Stimulated activated naive CD8-positive, alpha-beta T cell treated with anti-CD3 and anti-CD28 coated beads, Interleukin-15, Interleukin-2, amounts not matched to agents 100 U/mL and 50 U/mL, for 24 hours (primary cell): Measurements from ENCODE around the gene NTM.
"Not testable (repeated sequence)": the region's sequence is repeated elsewhere in the genome, so short reads cannot be mapped to it uniquely, and the experiment has no call there.

Experiments
- ATAC-seq: fragments of 150-1000 bp; cut with Tn5 transposase; one replicate; pipeline ENCODE4 v1.10.0; 2021
- DNase-seq: peaks from one replicate; pipeline ENCODE4 v3.0.0; 2021

Gene NTM

DNA sequence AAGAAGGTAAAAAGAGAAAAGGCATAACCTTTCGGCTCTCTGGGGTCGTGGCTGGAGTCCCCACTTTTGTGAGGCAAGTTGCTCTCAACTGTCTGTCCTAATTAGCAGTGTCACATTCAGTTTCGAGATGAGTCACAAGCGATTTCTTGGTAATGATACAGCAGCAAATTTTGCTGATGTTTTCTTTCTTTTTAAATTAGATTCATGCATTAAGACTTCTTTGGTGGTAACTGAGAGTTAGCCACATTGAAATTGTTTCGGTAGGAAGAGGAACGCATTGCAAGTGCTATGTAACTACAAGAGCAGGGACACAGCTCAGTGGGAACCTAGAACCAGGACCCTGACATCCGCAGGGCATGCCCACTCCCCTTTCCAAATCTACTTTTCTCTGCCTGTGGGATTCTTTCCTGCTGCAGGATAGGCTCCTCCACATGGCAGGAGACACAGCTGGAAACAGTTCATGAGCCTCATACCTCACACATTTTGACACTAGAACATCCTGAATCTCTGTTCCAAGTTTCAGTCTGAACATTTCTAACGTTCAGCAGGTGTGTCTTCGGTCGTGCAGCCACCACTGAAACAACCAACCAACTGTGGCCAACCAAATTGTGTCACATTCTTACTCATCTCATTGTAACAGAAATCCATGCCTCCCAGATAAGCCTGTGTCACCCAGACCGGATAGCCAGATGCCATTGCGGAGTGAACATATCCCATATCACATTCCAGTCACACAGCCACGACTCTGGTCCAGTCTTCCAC, 987.6 kb downstream of the NTM start:
- ATAC-seq (no peak), DNase-seq (no peak)

DNA sequence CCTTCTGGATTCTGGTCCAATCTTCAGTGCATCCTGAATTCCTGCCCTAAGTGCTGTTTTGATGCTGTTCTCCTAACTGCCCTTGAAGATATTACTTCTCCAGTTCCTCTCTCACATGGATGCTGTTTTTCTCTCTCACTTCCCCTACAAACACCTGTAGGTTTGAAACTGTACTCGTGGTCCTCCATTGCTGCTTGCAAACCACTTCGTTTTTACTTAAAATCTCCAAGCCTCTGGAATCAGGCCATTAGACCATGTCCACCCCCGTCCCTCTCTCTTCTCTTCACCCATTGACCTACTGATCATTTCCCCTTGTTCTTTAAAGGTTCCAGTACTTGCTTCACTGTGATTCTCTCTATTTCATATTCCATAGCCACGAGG, 988.1 kb downstream of the NTM start:
- no peak for ATAC-seq
- DNase-seq, result no peak

DNA sequence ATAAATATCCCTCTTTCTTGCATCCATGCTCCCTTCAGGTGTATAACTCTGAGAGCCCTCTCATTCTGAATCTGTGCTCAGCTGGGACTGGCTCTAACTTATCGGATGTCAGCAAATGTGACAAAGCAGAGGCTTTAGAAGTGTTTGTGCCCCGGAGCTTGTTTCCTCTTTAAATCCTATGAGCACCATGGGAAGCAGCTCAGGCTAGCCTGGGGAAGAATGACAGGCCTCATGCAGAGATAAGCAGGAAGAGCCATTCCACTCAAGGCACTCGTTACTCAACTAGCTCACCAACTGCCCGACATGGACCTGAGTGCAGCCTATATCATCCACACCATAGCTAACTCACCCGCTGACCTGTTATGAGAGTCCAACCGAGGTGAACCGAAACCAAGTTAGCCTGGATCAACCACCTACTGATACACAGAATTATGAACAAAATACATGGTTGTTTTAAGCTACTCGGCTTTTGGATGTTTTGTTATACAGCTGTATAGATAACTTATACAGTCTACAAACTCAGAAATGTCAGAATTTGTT, 990.7 kb downstream of the NTM start:
- ATAC-seq, result no peak
- no peak for DNase-seq

DNA sequence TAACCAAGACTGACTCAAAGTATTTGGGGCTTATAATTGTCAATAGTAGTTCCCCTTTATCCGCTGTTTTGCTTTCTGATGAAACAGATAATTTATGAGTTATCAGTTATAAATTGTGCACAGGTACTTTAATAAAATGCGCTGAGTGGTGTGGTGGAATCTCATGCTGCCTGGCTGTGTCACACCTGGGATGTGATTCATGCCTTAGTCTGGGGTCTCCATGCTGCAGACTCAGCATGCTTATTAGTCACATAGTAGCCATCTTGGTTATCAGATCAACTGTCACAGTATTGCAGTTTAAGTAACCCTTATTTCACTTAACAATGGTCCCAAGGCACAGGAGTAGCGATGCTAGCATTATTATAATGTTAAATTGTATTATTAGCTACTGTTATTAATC, 995.2 kb downstream of the NTM start:
- DNase-seq (no peak), ATAC-seq (no peak)

DNA sequence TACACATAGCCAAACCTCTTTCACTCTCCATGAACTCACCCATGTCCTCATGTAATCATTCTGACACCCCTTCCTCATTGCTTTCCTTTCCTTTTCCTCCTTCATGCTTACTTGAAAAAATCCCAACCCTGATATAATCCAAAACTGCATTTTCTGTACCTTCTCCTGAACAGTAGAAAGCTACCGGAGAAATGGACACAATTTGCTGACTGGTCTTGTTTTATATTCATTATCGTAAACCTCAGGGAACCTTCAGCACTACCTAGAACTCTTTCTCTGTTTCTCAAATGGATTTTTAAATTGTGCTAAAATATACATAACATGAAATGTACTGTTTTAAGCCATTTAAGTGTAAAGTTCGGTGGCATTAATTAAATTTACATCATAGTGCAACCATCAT, 996.9 kb downstream of the NTM start:
- DNase-seq (no peak), ATAC-seq (no peak)

DNA sequence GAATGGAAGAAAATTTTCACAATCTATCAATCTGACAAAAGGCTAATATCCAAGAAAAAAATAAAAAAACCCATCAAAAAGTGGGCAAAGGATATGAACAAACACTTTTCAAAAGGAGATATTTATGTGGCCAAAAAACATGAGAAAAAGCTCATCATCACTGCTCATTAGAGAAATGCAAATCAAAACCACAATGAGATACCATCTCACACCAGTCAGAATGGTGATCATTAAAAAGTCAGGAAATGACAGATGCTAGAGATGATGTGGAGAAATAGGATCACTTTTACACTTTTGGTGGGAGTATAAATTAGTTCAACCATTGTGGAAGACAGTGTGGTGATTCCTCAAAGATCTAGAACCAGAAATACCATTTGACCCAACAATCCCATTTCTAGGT, 999.7 kb downstream of the NTM start:
- not testable (repeated sequence) for DNase-seq, ATAC-seq

DNA sequence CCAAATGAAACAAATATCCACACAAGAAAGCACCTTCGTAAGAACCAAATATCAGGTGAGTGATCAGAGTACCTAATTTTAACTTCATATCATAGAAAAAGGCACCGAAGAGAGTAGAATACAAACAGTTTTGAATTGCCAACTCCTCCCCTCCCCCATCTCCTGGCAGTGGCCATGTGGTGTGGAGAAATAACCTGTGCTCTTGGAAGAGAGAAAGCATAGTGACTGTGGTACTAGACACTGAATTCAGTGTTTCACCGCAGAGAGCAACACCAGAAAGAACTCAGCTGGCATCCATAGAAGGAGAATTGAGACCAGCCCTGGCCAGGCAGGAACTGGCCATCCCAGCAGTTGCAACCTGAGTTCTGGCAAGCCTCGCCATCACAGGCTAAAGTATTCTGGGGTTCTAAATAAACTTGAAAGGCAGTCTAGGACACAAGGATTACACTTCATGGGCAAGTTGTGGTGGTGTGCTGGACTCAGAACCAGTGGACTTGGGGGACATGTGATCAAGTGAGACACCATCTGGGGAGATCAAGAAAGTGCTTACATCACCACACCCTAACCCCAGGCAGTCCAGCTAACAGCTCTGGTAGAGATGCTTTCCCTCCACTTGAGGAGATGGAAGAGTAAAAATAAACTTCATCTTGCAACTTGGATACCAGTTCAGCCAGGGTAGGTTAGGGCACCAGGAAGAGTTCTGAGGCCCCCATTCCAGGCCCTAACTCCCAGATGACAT, 1003.2 kb downstream of the NTM start:
- ATAC-seq, result no peak
- no peak for DNase-seq

DNA sequence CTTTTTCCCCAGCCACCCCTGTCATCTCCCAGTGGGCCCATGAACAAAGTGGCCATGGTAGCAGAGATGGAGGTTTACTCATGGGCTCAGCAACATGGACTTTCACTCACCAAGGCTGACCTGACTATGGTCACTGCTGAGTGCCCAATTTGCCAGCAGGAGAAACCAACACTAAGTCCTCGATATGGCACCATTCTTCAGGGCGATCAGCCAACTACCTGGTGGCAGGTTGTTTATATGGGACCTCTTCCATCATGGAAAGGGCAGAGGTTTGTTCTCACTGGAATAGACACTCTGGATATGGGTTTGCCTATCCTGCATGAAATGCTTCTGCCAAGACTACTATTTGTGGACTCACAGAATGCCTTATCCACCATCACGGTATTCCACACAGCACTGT, 1009.1 kb downstream of the NTM start:
- ATAC-seq (no peak), DNase-seq (no peak)
